B cell (primary cell): ENCODE results near the gene CENPX. TPM values are rescaled to one million over a fixed set of nuclear protein-coding genes. Genes with fewer than 3 reads are reported as not detected.

ENCODE experiments used
- ATAC-seq: fragments of 200-7000 bp; cut with Tn5 transposase; one replicate; pipeline ENCODE4 v1.10.0; 2021; ENCODE audit warnings: low read depth, mild to moderate bottlenecking, moderate number of reproducible peaks, moderate library complexity
- CTCF ChIA-PET: fragments of 350-600 bp; sonication (Branson Sonifier 250); formaldehyde crosslinking; loops from one replicate; lab custom pipeline; 2021; ENCODE audit warnings: antibody characterized with exemption, inconsistent platforms; lab: Charles Lee
- POLR2A ChIA-PET: fragments of 350-600 bp; sonication (Branson Sonifier 250); formaldehyde crosslinking; loops from one replicate; lab custom pipeline; 2021; ENCODE audit warnings: antibody characterized with exemption; lab: Charles Lee
- DNase-seq: peaks from one replicate; pipeline ENCODE4 v3.0.0; 2013
- H2AFZ ChIP-seq: 2 replicates; pipeline ENCODE4 v1.6.1; 2012; ENCODE audit warnings: mild to moderate bottlenecking, low read depth, low read length; ENCODE audit not compliant: insufficient read depth, poor library complexity, severe bottlenecking
- H3K27ac ChIP-seq, 2 donors: 1 replicate in 1 of 2; 2 replicates in 1 of 2; pipeline ENCODE4 v1.5.1; 2012 to 2013; ENCODE audit warnings: low read length in 2 of 2, mild to moderate bottlenecking in 2 of 2, moderate library complexity in 1 of 2
- H3K27me3 ChIP-seq, 4 experiments: fragments of 200-600 bp in 1 of 4; sonication (generic) in 1 of 4; replicated peaks in 1 of 4; 1 replicate in 2 of 4; 2 replicates in 2 of 4; pipeline versions ENCODE4 v1.6.1 to v1.7.0; 2013 to 2016; ENCODE audit warnings: low read length in 3 of 4, mild to moderate bottlenecking in 2 of 4, mixed read lengths in 1 of 4, moderate library complexity in 1 of 4; ENCODE audit not compliant: insufficient read depth in 4 of 4, control insufficient read depth in 3 of 4; ENCODE audit errors: control extremely low read depth in 1 of 4
- H3K36me3 ChIP-seq, 2 experiments: replicated peaks in 1 of 2; 1 replicate in 1 of 2; 2 replicates in 1 of 2; pipeline versions ENCODE4 v1.6.1 to v1.7.1; 2013; ENCODE audit warnings: low read length in 1 of 2; ENCODE audit not compliant: insufficient read depth in 2 of 2, control insufficient read depth in 1 of 2; ENCODE audit errors: control extremely low read depth in 1 of 2, extremely low read depth in 1 of 2
- H3K4me1 ChIP-seq, 2 donors: fragments of 200-600 bp in 1 of 2; sonication (generic) in 1 of 2; 1 replicate in 1 of 2; 2 replicates in 1 of 2; pipeline versions ENCODE4 v1.5.1 to v1.6.1; 2013 to 2017; ENCODE audit warnings: low read length in 2 of 2; ENCODE audit not compliant: control insufficient read depth in 2 of 2, insufficient read depth in 2 of 2
- H3K4me2 ChIP-seq: replicated peaks from 2 replicates; pipeline ENCODE3; 2012; ENCODE audit warnings: mild to moderate bottlenecking, low read depth, low read length; ENCODE audit not compliant: poor library complexity, severe bottlenecking
- H3K4me3 ChIP-seq, 5 experiments: fragments of 200-600 bp in 1 of 5; sonication (generic) in 1 of 5; 1 replicate in 3 of 5; 2 replicates in 2 of 5; pipeline versions ENCODE4 v1.5.1 to v1.7.0; 2011 to 2016; ENCODE audit warnings: low read length in 4 of 5, mild to moderate bottlenecking in 4 of 5, low read depth in 2 of 5, control low read depth in 1 of 5, moderate library complexity in 1 of 5; ENCODE audit not compliant: insufficient read depth in 1 of 5; ENCODE audit errors: control extremely low read depth in 1 of 5, extremely low read depth in 1 of 5
- H3K79me2 ChIP-seq: fragments of 200-600 bp; sonication (generic); one replicate; pipeline ENCODE4 v1.6.0; 2016; ENCODE audit warnings: low read length; ENCODE audit not compliant: control insufficient read depth, insufficient read depth
- H3K9ac ChIP-seq: fragments of 200-600 bp; sonication (generic); 2 replicates; pipeline ENCODE4 v1.6.1; 2017; ENCODE audit warnings: mild to moderate bottlenecking, low read length, moderate library complexity
- H3K9me3 ChIP-seq, 3 donors: one replicate each; pipeline versions ENCODE4 v1.6.1 to v1.7.1; 2013; ENCODE audit warnings: low read length in 2 of 3; ENCODE audit not compliant: control insufficient read depth in 2 of 3, insufficient read depth in 1 of 3; ENCODE audit errors: control extremely low read depth in 1 of 3
- H4K20me1 ChIP-seq: 2 replicates; pipeline ENCODE4 v1.6.0; 2012; ENCODE audit warnings: mild to moderate bottlenecking, low read length; ENCODE audit not compliant: insufficient read depth, control insufficient read depth, poor library complexity, severe bottlenecking
- H3K27ac Mint-ChIP-seq: one replicate; pipeline ENCODE4 v1.8.0; 2021; ENCODE audit warnings: mixed read lengths
- H3K27me3 Mint-ChIP-seq: one replicate; pipeline ENCODE4 v1.8.0; 2021; ENCODE audit warnings: mixed read lengths
- H3K4me1 Mint-ChIP-seq: one replicate; pipeline ENCODE4 v1.8.0; 2021; ENCODE audit warnings: mixed read lengths
- H3K4me3 Mint-ChIP-seq: one replicate; pipeline ENCODE4 v1.8.0; 2021; ENCODE audit warnings: mixed read lengths
- H3K9me3 Mint-ChIP-seq: one replicate; pipeline ENCODE4 v1.8.0; 2022; ENCODE audit warnings: mixed read lengths; ENCODE audit not compliant: insufficient read depth
- EZH2 ChIP-seq: IDR thresholded peaks from 2 replicates; pipeline ENCODE4 v1.6.1; 2012; ENCODE audit warnings: borderline replicate concordance, low read depth, mild to moderate bottlenecking, moderate library complexity, low read length; ENCODE audit not compliant: insufficient read depth, poor library complexity, severe bottlenecking
- WGBS: methylation state at CpG from one replicate; pipeline ENCODE4 v1.1.5; 2013; ENCODE audit warnings: missing lambda C conversion rate; ENCODE audit not compliant: insufficient coverage; 5-methylcytosine and 5-hydroxymethylcytosine counted together
- intact Hi-C: fragments of 100-400 bp; cut with micrococcal nuclease; formaldehyde crosslinking; loops from one replicate; pipeline ENCODE4 v1.10.0; 2022
- polyA plus RNA-seq: library from polyadenylated mRNA; depleted of rRNA; stranded (reverse); fragments of >200 nt; gene quantifications from 2 replicates; pipeline ENCODE4 v1.2.3, GENCODE V29; 2012
- total RNA-seq, 2 donors: library from RNA; stranded (reverse); fragments of 120-200 nt in 1 of 2; gene quantifications; 1 replicate in 1 of 2; 2 replicates in 1 of 2; pipeline versions ENCODE4 v1.2.3 to v1.2.4, GENCODE V29; 2013 to 2022
- TF ChIP-seq, protein P1 (sequence below): fragments of 200-600 bp; IDR thresholded peaks from one replicate; pipeline ENCODE4 v1.8.0; 2022; ENCODE audit warnings: antibody characterized with exemption, mild to moderate bottlenecking

Gene CENPX
- total and polyA plus RNA-seq, 2 donors (not counting 1 experiment from before 2014, with no cell fraction given), result 37.0 to 40.1 TPM

- H3K27me3 Mint-ChIP-seq, result peaks cover 3% of the 10 kb centered on the region
- peak overlapping the region in 2 of 5 experiments; percentile 77 to 96 for H3K4me3 ChIP-seq
- 97% methylated on average over 16 of the region's 27 CpGs for WGBS
- H3K4me1 Mint-ChIP-seq, result peaks cover 33% of the 10 kb centered on the region
- TF ChIP-seq EZH2, result no peak
- TF ChIP-seq, protein P1, sequence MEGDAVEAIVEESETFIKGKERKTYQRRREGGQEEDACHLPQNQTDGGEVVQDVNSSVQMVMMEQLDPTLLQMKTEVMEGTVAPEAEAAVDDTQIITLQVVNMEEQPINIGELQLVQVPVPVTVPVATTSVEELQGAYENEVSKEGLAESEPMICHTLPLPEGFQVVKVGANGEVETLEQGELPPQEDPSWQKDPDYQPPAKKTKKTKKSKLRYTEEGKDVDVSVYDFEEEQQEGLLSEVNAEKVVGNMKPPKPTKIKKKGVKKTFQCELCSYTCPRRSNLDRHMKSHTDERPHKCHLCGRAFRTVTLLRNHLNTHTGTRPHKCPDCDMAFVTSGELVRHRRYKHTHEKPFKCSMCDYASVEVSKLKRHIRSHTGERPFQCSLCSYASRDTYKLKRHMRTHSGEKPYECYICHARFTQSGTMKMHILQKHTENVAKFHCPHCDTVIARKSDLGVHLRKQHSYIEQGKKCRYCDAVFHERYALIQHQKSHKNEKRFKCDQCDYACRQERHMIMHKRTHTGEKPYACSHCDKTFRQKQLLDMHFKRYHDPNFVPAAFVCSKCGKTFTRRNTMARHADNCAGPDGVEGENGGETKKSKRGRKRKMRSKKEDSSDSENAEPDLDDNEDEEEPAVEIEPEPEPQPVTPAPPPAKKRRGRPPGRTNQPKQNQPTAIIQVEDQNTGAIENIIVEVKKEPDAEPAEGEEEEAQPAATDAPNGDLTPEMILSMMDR, result no peak
- peaks cover 0 to 5% (median 0%) of the 10 kb centered on the region in 3 donors for H3K9me3 ChIP-seq
- ATAC-seq, result no peak
- intact Hi-C loops, result no loop called here
- CTCF ChIA-PET, result interaction anchor here (0.6 to 1.5 kb wide), 3 partner anchors 19 to 127 kb away, joined by 3 to 6 read pairs (median 3); partner anchors contain the start of gene NOTUM
- peak overlapping the region; percentile 79 for H3K27ac Mint-ChIP-seq
- no peak for DNase-seq
- H3K9ac ChIP-seq, result no peak overlapping the region
- peaks cover 7% of the 10 kb centered on the region for H4K20me1 ChIP-seq
- H3K27me3 ChIP-seq, result no peaks in the 10 kb centered on the region
- POLR2A ChIA-PET, result interaction anchor here (0.5 to 3.9 kb wide), 5 partner anchors 11 to 312 kb away, joined by 3 to 28 read pairs (median 3); partner anchors contain the start of genes CENPX, DCXR and LRRC45
- H3K4me1 ChIP-seq, result peaks cover 25 to 32% of the 10 kb centered on the region in 2 donors
- no peak overlapping the region for H2AFZ ChIP-seq
- peaks cover 26% of the 10 kb centered on the region for H3K79me2 ChIP-seq
- no peak overlapping the region for H3K27ac ChIP-seq
- H3K9me3 Mint-ChIP-seq, result no peaks in the 10 kb centered on the region
- no peaks in the 10 kb centered on the region for H3K36me3 ChIP-seq
- peak overlapping the region; percentile 99 for H3K4me2 ChIP-seq
- H3K4me3 Mint-ChIP-seq, result peak overlapping the region; percentile 80
Measured at GRCh38 chr17:81978524-81979298, 44.0 kb downstream of the CENPX start.
